ENCODE data around the gene IRX4.

Gene IRX4

DNA sequence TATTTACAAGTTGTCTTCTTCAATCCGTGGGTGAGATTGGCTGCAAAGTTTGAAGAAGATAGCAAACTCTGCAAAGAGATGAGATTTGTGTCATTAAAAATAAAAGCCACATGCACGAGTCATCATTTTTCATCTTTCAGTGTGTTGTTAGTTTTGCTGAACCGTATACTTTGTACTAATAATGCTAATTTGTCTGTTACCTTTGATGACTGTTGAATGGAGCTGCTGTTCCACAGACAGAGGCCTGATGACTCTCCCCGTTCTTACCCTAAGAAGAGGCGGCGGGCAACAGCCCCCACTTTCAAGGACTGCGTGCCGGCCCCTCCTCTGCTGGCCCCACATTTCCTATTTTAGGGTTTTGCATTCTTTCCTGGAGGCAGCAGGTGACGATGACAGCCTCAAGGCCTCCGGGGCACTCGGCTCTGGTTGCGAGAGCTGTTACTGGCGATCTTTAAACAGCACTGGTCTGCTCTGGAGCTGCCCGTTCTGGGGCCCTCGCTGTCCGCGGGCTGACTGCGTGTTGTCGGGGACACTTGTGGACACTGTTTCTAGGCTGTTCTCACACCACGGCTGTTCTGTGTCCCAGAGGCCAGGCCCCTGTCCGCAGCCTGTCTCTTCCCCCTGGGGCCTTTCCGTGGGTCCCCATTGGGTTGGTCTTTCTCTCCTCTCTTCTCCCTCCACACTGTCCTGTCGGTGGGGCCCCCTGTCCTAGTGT, 46.4 kb downstream of the IRX4 start:
- no peak for DNase-seq (ENCODE audit: low read depth)

DNA sequence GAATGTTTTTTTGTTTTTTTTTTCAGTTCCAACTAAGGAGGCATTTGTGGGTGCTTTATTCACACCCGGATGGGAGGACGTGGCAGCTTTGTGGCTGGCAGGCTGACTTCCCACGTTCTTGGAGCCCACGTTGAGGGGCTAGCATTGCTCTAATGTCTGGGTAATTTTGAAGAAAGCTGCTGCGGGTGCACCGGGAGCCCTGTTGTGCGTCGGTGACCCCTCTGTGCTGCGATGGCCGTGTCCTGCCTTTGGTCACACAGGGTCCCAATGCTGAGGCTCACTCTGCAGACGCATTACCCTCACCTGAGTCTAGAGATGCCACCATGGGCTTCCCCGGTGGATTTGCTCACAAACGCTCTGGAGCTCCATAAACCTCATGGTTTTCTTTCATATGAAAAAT, 47.3 kb downstream of the IRX4 start:
- DNase-seq (ENCODE audit: low read depth), result no peak

GRCh38 chr5:1834721-1835429, 47.9 kb downstream of the IRX4 start:
- no peak for DNase-seq (ENCODE audit: low read depth)

DNA sequence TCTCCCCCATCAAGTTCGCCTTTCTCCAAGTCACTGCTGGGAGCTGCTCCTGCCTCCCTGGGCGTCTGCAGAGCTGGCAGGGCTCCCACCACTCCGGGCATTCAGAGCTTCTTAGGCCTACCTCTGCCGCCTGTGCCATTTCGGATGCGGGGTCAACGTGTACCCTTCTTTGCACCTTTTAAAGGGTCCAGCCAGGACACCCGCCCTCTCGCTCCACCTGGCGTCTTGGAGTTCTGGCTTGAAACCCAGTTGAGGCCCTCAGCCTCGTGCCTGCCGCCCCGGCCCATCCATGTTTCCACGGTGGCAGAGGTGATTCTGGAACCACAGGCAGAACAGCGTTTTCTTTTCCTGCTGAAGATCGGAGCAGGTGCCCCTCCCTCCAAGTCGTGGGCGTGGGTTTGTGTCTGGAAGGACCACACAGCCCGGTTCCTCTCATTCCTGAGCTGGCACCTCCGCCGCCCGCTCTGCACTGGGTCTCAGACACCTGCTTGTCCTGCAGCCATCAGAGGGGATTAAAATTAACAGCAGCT, 48.6 kb downstream of the IRX4 start:
- DNase-seq (ENCODE audit: low read depth), result no peak

GRCh38 chr5:1833264-1834021, 49.3 kb downstream of the IRX4 start:
- no peak for DNase-seq (ENCODE audit: low read depth)

DNA sequence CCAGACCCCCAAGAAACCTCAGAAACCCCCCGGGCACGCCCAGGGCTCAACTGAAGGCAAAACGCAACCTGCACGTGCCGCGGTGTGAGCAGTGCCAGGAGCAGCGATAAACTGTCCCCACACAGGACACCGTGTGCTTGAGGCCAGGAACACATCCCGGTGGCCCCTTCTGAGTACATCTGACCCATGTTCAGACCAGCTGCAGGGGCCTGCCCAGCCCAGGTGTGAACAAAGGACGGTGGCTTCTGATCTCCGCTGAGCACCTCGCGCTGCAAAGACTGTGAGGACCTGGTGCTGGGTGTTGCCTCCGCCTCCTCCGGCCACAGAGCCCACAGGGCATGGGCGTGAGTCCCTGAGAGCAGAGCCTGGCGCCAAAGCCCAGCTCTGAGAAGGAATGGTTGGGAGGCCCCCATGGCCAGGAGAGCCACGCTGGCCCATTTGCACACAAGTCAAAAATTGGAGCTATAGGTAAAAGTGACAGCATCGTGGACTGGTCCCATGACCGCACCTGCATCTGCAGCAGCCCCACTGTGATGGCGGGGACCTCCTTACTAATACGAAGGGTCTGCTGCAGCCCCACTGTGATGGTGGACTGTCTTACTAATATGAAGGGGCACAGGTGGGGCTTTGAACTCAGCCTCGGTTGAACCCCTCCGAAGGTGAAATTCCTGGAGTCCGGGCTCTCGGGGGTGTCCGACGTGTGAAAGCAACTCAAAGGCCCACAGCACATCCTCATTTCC, 50.0 kb downstream of the IRX4 start:
- DNase-seq (ENCODE audit: low read depth), result no peak

- DNase-seq (ENCODE audit: low read depth), result no peak
These were observed 50.9 kb downstream of the IRX4 start for GRCh38 chr5:1831677-1832313.

- DNase-seq (ENCODE audit: low read depth), result no peak
These were observed 51.5 kb downstream of the IRX4 start for GRCh38 chr5:1831257-1831656.

DNA sequence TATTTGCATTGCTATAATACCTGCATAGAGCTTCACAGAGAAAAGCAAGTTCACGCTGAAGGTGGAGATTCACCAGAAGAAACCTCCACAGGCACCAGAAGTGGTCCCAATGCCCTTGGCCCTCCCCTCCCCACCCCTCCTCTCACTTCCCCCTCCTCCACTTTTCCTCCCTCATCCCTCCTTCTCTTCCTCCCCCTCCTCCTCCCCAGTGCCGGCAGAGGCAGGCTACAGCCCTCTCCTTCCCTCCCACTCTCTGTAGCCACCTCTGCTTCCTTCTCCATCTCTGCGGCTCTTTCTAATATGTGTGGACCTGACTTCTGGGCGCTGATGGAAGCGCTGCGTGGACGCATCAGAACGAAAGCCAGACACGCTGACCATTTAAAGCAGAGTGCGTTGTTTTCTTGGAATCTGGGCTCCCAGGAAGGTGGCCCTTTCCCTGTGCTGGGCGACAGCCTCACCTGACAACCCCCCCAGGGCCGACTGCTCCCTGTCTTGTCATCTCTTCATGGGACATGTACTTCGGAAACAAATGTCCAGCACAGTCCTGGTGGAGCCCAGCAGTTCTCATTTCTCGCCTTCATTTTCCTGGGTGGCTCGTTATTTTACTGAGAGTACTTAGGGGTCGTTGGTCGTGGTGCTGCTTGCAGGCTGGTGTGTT, 52.0 kb downstream of the IRX4 start:
- no peak for DNase-seq (ENCODE audit: low read depth)

DNA sequence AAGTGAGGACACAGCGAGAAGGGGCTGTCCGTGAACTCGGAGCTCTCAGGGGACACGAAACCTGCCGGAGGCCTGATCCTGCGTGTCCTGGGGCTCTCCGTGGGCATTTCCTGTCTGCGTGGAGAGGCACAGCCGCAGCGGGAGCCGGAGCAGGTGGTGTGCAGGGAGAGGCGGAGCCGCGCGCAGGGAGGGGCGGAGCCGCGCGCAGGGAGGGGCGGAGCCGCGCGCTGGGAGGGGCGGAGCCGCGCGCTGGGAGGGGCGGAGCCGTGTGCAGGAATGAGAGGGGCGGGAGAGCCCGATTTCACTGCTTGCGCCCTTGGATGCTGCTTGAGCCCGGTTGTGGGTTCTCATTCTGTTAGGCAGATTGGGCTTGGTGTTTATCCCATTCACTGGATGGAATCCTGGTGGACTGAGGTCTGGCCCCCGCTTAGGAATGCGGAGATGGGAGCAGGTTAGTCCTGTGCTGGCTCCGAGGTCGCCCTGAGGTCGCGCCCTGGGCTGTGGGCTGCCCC, 54.8 kb downstream of the IRX4 start:
- no peak for DNase-seq (ENCODE audit: low read depth)

Measured in GM04504 (cell line).